SK-N-SH treated with all-trans-retinoic acid at 6 μM for 48 hours (cell line): Measurements from ENCODE around the gene TYK2.

Experiments used
- ARNTL ChIP-seq: fragments of 450-650 bp; formaldehyde crosslinking; IDR thresholded peaks from 2 replicates; pipeline ENCODE4 v1.5.0; 2020; ENCODE audit warnings: low read depth, mild to moderate bottlenecking, moderate library complexity, borderline replicate concordance
- BACH2 ChIP-seq: fragments of 250-450 bp; sonication (Bioruptor Pico); IDR thresholded peaks from 2 replicates; pipeline ENCODE4 v1.9.0; 2021; ENCODE audit warnings: mild to moderate bottlenecking, borderline replicate concordance
- CSDC2 ChIP-seq: fragments of 250-450 bp; sonication (Bioruptor Pico); IDR thresholded peaks from 2 replicates; pipeline ENCODE4 v1.5.0; 2020; ENCODE audit warnings: mild to moderate bottlenecking, moderate library complexity
- CSRNP3 ChIP-seq: fragments of 250-450 bp; sonication (Bioruptor Pico); IDR thresholded peaks from 2 replicates; pipeline ENCODE4 v1.5.1; 2021; ENCODE audit warnings: mild to moderate bottlenecking, moderate library complexity
- ESRRG ChIP-seq: fragments of 250-450 bp; sonication (Bioruptor Pico); IDR thresholded peaks from 2 replicates; pipeline ENCODE4 v1.6.1; 2021; ENCODE audit warnings: mild to moderate bottlenecking
- OSR1 ChIP-seq: fragments of 250-450 bp; sonication (Bioruptor Pico); IDR thresholded peaks from 2 replicates; pipeline ENCODE4 v1.8.0; 2022; ENCODE audit warnings: moderate library complexity, mild to moderate bottlenecking, inconsistent platforms
- RARB ChIP-seq: fragments of 250-450 bp; sonication (Bioruptor Pico); IDR thresholded peaks from 2 replicates; pipeline ENCODE4 v1.8.0; 2021; ENCODE audit warnings: mild to moderate bottlenecking, moderate library complexity
- TOX ChIP-seq: fragments of 250-450 bp; sonication (Bioruptor Pico); IDR thresholded peaks from 2 replicates; pipeline ENCODE4 v1.8.0; 2021; ENCODE audit warnings: mild to moderate bottlenecking, moderate library complexity, borderline replicate concordance
- TSHZ2 ChIP-seq: fragments of 250-450 bp; sonication (Bioruptor Pico); IDR thresholded peaks from 2 replicates; pipeline ENCODE4 v1.5.0; 2020; ENCODE audit warnings: mild to moderate bottlenecking, moderate library complexity
- ZFP3 ChIP-seq: fragments of 250-450 bp; sonication (Bioruptor Pico); IDR thresholded peaks from 2 replicates; pipeline ENCODE4 v1.5.0; 2020; ENCODE audit warnings: mild to moderate bottlenecking, moderate library complexity
- ZNF565 ChIP-seq: fragments of 450-650 bp; formaldehyde crosslinking; conservative IDR thresholded peaks from 2 replicates; pipeline ENCODE4 v1.5.0; 2020; ENCODE audit warnings: low read depth, mild to moderate bottlenecking, moderate library complexity
- ZNF70 ChIP-seq: fragments of 450-650 bp; formaldehyde crosslinking; IDR thresholded peaks from 2 replicates; pipeline ENCODE4 v1.5.0; 2020; ENCODE audit warnings: mild to moderate bottlenecking, moderate library complexity
- TF ChIP-seq, protein P1 (sequence below): fragments of 250-450 bp; sonication (Bioruptor Pico); IDR thresholded peaks from 2 replicates; pipeline ENCODE4 v1.8.0; 2020; ENCODE audit warnings: mild to moderate bottlenecking, moderate library complexity, borderline replicate concordance
- TF ChIP-seq, protein P2 (sequence below): fragments of 250-450 bp; sonication (Bioruptor Pico); IDR thresholded peaks from 2 replicates; pipeline ENCODE4 v1.5.1; 2020; ENCODE audit warnings: low read depth, mild to moderate bottlenecking, moderate library complexity

- TF ChIP-seq CSDC2 (CRISPR knock-in tag), result no peak
- TF ChIP-seq, protein P1, sequence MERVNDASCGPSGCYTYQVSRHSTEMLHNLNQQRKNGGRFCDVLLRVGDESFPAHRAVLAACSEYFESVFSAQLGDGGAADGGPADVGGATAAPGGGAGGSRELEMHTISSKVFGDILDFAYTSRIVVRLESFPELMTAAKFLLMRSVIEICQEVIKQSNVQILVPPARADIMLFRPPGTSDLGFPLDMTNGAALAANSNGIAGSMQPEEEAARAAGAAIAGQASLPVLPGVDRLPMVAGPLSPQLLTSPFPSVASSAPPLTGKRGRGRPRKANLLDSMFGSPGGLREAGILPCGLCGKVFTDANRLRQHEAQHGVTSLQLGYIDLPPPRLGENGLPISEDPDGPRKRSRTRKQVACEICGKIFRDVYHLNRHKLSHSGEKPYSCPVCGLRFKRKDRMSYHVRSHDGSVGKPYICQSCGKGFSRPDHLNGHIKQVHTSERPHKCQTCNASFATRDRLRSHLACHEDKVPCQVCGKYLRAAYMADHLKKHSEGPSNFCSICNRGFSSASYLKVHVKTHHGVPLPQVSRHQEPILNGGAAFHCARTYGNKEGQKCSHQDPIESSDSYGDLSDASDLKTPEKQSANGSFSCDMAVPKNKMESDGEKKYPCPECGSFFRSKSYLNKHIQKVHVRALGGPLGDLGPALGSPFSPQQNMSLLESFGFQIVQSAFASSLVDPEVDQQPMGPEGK (CRISPR knock-in tag), result no peak
- no peak for TF ChIP-seq ZNF565 (CRISPR knock-in tag)
- TF ChIP-seq ARNTL (CRISPR knock-in tag), result no peak
- TF ChIP-seq RARB, result no peak
- no peak for TF ChIP-seq ESRRG (CRISPR knock-in tag)
- TF ChIP-seq BACH2, result no peak
- no peak for TF ChIP-seq TSHZ2 (CRISPR knock-in tag)
- no peak for TF ChIP-seq OSR1 (CRISPR knock-in tag)
- TF ChIP-seq TOX, result no peak
- TF ChIP-seq, protein P2, sequence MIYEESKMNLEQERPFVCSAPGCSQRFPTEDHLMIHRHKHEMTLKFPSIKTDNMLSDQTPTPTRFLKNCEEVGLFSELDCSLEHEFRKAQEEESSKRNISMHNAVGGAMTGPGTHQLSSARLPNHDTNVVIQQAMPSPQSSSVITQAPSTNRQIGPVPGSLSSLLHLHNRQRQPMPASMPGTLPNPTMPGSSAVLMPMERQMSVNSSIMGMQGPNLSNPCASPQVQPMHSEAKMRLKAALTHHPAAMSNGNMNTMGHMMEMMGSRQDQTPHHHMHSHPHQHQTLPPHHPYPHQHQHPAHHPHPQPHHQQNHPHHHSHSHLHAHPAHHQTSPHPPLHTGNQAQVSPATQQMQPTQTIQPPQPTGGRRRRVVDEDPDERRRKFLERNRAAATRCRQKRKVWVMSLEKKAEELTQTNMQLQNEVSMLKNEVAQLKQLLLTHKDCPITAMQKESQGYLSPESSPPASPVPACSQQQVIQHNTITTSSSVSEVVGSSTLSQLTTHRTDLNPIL, result no peak
- no peak for TF ChIP-seq ZNF70 (CRISPR knock-in tag)
- TF ChIP-seq ZFP3 (CRISPR knock-in tag), result no peak
- no peak for TF ChIP-seq CSRNP3
Measured at GRCh38 chr19:10329555-10329954, 50.8 kb downstream of the TYK2 start.
